Activated naive CD4-positive, alpha-beta T cell treated with anti-CD3 and anti-CD28 coated beads for 36 hours (primary cell): ENCODE results near the gene MRPS18C. TPM values are rescaled to one million over a fixed set of nuclear protein-coding genes. Genes with fewer than 3 reads are reported as not detected.
A peak's percentile ranks its signal among the peaks of the same experiment; 100 is the strongest.
"Not testable (repeated sequence)": the region's sequence is repeated elsewhere in the genome, so short reads cannot be mapped to it uniquely, and the experiment has no call there.

ENCODE experiments used
- CTCF ChIA-PET: fragments of 350-600 bp; sonication (Branson Sonifier 250); formaldehyde crosslinking; loops from one replicate; lab custom pipeline; 2021; ENCODE audit warnings: antibody characterized with exemption; lab: Charles Lee
- DNase-seq: peaks from one replicate; pipeline ENCODE4 v3.0.0-alpha.2; 2020
- H3K27ac Mint-ChIP-seq: one replicate; pipeline ENCODE4 v1.8.0; 2021; ENCODE audit warnings: mild to moderate bottlenecking, mixed read lengths
- H3K27me3 Mint-ChIP-seq: one replicate; pipeline ENCODE4 v1.8.0; 2021; ENCODE audit warnings: low read depth, mixed read lengths
- H3K36me3 Mint-ChIP-seq: one replicate; pipeline ENCODE4 v1.8.0; 2021; ENCODE audit warnings: low read depth, mixed read lengths
- H3K4me1 Mint-ChIP-seq: one replicate; pipeline ENCODE4 v1.8.0; 2021; ENCODE audit warnings: low read depth, mixed read lengths
- H3K4me3 Mint-ChIP-seq: one replicate; pipeline ENCODE4 v1.8.0; 2021; ENCODE audit warnings: mild to moderate bottlenecking, moderate library complexity, mixed read lengths
- H3K9me3 Mint-ChIP-seq: one replicate; pipeline ENCODE4 v1.8.0; 2021; ENCODE audit warnings: mixed read lengths
- intact Hi-C: fragments of 100-400 bp; cut with micrococcal nuclease; formaldehyde crosslinking; loops from one replicate; pipeline ENCODE4 v1.15.1; 2023
- total RNA-seq, 2 experiments: library from RNA; stranded (reverse); gene quantifications; one replicate each; pipeline ENCODE4 v1.2.3, GENCODE V29; 2021

MRPS18C gene
- total RNA-seq, 2 experiments from 2014 or later = 67.2 to 69.9 TPM

DNA sequence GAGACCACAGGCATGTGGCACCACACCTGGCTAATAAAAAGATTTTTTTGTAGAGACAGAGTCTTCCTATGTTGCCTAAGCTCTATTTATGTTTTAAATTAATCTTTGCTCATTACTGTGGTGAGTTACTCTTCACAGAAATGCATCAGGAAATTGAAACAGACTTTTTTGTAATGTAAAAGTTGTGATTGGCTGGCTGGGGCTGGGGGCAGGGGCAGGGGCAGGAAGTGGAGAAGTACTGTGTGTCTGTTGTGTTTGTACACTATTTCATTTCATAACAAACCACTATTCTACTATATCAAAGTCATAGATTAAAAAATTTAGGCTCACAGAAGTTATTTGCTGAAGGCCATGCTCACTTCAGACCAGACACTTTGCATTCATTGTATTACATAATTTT is 48.1 kb downstream of the MRPS18C start:
- H3K27me3 Mint-ChIP-seq = no peaks in the 10 kb centered on the region
- no peaks in the 10 kb centered on the region for H3K9me3 Mint-ChIP-seq
- peak; percentile 49 for DNase-seq
- no peaks in the 10 kb centered on the region for H3K36me3 Mint-ChIP-seq
- peaks cover 14% of the 10 kb centered on the region for H3K4me1 Mint-ChIP-seq
- intact Hi-C loops = loop anchor here (1.0 kb wide), 1 partner anchor 19 kb away; the partner anchor contains the start of gene ABRAXAS1
- CTCF ChIA-PET = interaction anchor here (1.3 to 2.6 kb wide), 2 partner anchors 137 to 141 kb away, joined by 5 to 7 read pairs; no protein-coding TSS in a partner anchor
- peak overlapping the region; percentile 64 for H3K27ac Mint-ChIP-seq
- H3K4me3 Mint-ChIP-seq = no peak overlapping the region

DNA sequence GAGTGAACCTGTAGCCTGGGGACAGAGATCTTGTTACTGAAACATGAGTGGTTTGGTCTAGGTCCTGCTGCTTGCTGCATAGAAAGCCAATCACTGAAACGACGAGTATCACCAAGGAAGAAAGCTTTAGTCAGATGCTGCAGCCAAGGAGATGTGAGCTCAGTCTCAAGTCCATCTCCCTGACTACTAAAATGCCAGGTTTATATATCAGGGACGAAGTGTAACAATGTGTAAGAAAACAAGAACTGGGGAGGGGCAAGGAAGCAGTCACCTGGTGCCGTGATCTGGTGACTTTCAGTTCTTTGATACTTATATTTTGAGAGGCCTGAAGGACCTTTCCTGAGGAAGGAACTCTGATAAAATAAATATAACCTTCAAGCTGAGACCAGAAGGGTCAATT is 48.6 kb downstream of the MRPS18C start:
- peak; percentile 12 for DNase-seq
- no peak overlapping the region for H3K4me3 Mint-ChIP-seq
- peak overlapping the region; percentile 64 for H3K27ac Mint-ChIP-seq
- intact Hi-C loops = loop anchor here (1.0 kb wide), 1 partner anchor 19 kb away; the partner anchor contains the start of gene ABRAXAS1
- H3K4me1 Mint-ChIP-seq = peaks cover 14% of the 10 kb centered on the region
- no peaks in the 10 kb centered on the region for H3K27me3 Mint-ChIP-seq
- H3K36me3 Mint-ChIP-seq = no peaks in the 10 kb centered on the region
- H3K9me3 Mint-ChIP-seq = no peaks in the 10 kb centered on the region
- CTCF ChIA-PET = interaction anchor here (1.3 to 2.6 kb wide), 2 partner anchors 136 to 141 kb away, joined by 5 to 7 read pairs; no protein-coding TSS in a partner anchor

DNA sequence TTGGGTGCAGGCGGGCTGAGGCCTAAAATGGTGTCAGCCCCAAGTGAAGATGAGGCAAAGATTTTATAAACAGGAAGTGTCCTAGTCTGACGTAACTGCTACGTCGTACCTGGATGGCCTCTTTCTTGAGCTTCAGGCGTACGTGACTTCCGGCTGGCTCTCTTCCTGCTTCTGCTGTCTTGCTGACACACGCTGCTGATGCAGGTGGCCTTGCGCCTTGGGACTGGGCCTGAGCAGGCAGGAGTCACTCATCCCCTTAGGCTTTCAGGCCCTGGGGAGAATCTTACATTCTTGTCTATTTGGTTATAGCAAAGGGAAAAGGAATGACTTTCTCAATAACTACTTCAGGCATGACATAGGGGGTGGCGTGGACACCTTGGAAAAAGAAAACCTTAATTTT is 49.1 kb downstream of the MRPS18C start:
- Mint-ChIP-seq H3K36me3 (no peaks in the 10 kb centered on the region), H3K27ac (no peak overlapping the region), H3K4me3 (no peak overlapping the region), H3K9me3 (no peaks in the 10 kb centered on the region), H3K27me3 (no peaks in the 10 kb centered on the region), H3K4me1 (peaks cover 14% of the 10 kb centered on the region)
- intact Hi-C loops = loop anchor here (1.0 to 5.0 kb wide), 3 partner anchors 20 to 997 kb away; partner anchors contain the start of gene ABRAXAS1
- CTCF ChIA-PET = interaction anchor here (0.9 to 2.6 kb wide), 3 partner anchors 136 to 140 kb away, joined by 3 to 7 read pairs (median 5); no protein-coding TSS in a partner anchor
- no peak for DNase-seq

DNA sequence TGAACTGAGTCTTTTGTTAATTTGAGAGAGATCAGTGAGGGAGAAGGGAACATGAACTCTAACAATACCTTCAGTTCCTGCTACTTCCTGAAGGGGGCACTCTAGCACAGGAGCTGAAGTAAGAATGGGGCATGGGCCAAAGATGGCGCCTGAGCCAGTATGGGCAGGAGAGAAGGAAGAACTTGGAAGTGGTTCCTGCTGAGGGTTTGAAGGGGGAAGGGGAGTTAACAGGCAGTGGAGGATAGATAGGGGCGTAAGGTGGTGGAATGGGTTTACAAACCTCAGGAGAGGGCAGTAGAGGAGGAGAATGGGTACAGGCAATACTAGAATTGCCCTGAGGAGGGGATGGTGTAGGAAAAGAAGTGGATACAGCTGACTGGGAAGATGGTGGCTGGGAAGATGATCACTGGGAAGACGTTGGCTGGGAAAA is 53.3 kb downstream of the MRPS18C start:
- intact Hi-C loops = loop anchor here (1.0 to 5.0 kb wide), 6 partner anchors 24 to 993 kb away; partner anchors contain the start of gene ABRAXAS1
- CTCF ChIA-PET = interaction anchor here (0.7 to 4.3 kb wide), 11 partner anchors 10 to 136 kb away, joined by 3 to 54 read pairs (median 5); partner anchors contain the start of gene GPAT3
- not testable (repeated sequence) for H3K4me1 Mint-ChIP-seq, H3K36me3 Mint-ChIP-seq, H3K9me3 Mint-ChIP-seq, H3K4me3 Mint-ChIP-seq, H3K27me3 Mint-ChIP-seq, H3K27ac Mint-ChIP-seq
- DNase-seq = peak; percentile 79

DNA sequence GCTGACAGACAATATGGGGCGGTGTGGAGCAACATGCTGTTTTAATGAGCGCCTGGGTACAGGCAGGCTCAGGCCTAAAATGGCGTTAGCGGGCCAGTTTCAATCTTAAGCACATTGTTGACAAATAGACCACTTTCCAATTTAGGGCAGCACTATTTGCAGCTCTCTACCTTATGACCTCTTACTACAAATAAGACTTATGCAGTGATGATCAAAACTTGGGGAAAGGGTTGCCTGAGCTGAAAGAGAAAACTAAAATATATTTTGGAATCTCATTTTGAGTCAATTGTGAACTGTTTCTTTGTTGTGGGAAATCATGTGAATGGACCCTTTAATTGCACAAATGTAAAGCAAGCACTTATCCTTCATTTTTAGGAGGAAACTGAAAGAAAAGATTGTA is 54.6 kb downstream of the MRPS18C start:
- Mint-ChIP-seq H3K4me3 (no peak overlapping the region), H3K4me1 (no peaks in the 10 kb centered on the region), H3K27me3 (no peaks in the 10 kb centered on the region), H3K27ac (no peak overlapping the region), H3K36me3 (no peaks in the 10 kb centered on the region), H3K9me3 (no peaks in the 10 kb centered on the region)
- CTCF ChIA-PET = interaction anchor here (0.8 to 4.3 kb wide), 4 partner anchors 73 to 135 kb away, joined by 4 to 54 read pairs (median 7); no protein-coding TSS in a partner anchor
- intact Hi-C loops = no loop called here
- no peak for DNase-seq

Other genes with a start within 250 kb of the MRPS18C start
- 10 to 100 TPM; 18.7 to 19.5 TPM for gene COQ2, start 171.3 kb upstream of the MRPS18C start, total RNA-seq
- gene HPSE, start 121.2 kb upstream of the MRPS18C start, total RNA-seq = 10 to 100 TPM; 13.5 to 16.1 TPM
- gene HELQ, start 235 bp upstream of the MRPS18C start, total RNA-seq = 10 to 100 TPM in 1 of 2 experiments, 1 to 10 TPM in 1; 7.9 to 10.9 TPM
- gene ABRAXAS1, start 29.0 kb downstream of the MRPS18C start, total RNA-seq = 10 to 100 TPM; 19.7 to 20.9 TPM
- gene GPAT3, start 80.0 kb downstream of the MRPS18C start, total RNA-seq = 1 to 10 TPM; 2.0 to 3.1 TPM